SK-N-SH treated with all-trans-retinoic acid at 6 μM for 48 hours (cell line): ENCODE data around the gene IL4I1.

ENCODE experiments used
- ATAC-seq: fragments of 200-7000 bp; cut with Tn5 transposase; 3 replicates; pipeline ENCODE4 v1.9.1; 2020; ENCODE audit warnings: mild to moderate bottlenecking, moderate library complexity
- ARNTL ChIP-seq: fragments of 450-650 bp; formaldehyde crosslinking; IDR thresholded peaks from 2 replicates; pipeline ENCODE4 v1.5.0; 2020; ENCODE audit warnings: low read depth, mild to moderate bottlenecking, moderate library complexity, borderline replicate concordance
- BACH2 ChIP-seq: fragments of 250-450 bp; sonication (Bioruptor Pico); IDR thresholded peaks from 2 replicates; pipeline ENCODE4 v1.9.0; 2021; ENCODE audit warnings: mild to moderate bottlenecking, borderline replicate concordance
- CREB5 ChIP-seq: fragments of 250-450 bp; sonication (Bioruptor Pico); IDR thresholded peaks from 2 replicates; pipeline ENCODE4 v1.5.1; 2020; ENCODE audit warnings: low read depth, mild to moderate bottlenecking, moderate library complexity
- CSDC2 ChIP-seq: fragments of 250-450 bp; sonication (Bioruptor Pico); IDR thresholded peaks from 2 replicates; pipeline ENCODE4 v1.5.0; 2020; ENCODE audit warnings: mild to moderate bottlenecking, moderate library complexity
- ESRRG ChIP-seq: fragments of 250-450 bp; sonication (Bioruptor Pico); IDR thresholded peaks from 2 replicates; pipeline ENCODE4 v1.6.1; 2021; ENCODE audit warnings: mild to moderate bottlenecking
- ISL1 ChIP-seq: fragments of 250-450 bp; sonication (Bioruptor Pico); IDR thresholded peaks from 2 replicates; pipeline ENCODE4 v2.1.2; 2022; ENCODE audit warnings: mild to moderate bottlenecking, moderate library complexity
- OSR1 ChIP-seq: fragments of 250-450 bp; sonication (Bioruptor Pico); IDR thresholded peaks from 2 replicates; pipeline ENCODE4 v1.8.0; 2022; ENCODE audit warnings: moderate library complexity, mild to moderate bottlenecking, inconsistent platforms
- PATZ1 ChIP-seq: fragments of 250-450 bp; sonication (Bioruptor Pico); IDR thresholded peaks from 2 replicates; pipeline ENCODE4 v1.8.0; 2020; ENCODE audit warnings: mild to moderate bottlenecking, moderate library complexity, borderline replicate concordance
- POU6F1 ChIP-seq: fragments of 250-450 bp; sonication (Bioruptor Pico); IDR thresholded peaks from 2 replicates; pipeline ENCODE4 v1.8.0; 2021; ENCODE audit warnings: low read depth, mild to moderate bottlenecking, moderate library complexity, borderline replicate concordance
- PPARA ChIP-seq: fragments of 250-450 bp; sonication (Bioruptor Pico); IDR thresholded peaks from 2 replicates; pipeline ENCODE4 v1.5.0; 2020; ENCODE audit warnings: mild to moderate bottlenecking, borderline replicate concordance
- SNAI2 ChIP-seq: fragments of 250-450 bp; sonication (Bioruptor Pico); IDR thresholded peaks from 2 replicates; pipeline ENCODE4 v1.5.0; 2020; ENCODE audit warnings: mild to moderate bottlenecking, moderate library complexity
- TCF4 ChIP-seq: fragments of 250-450 bp; sonication (Bioruptor Pico); IDR thresholded peaks from 2 replicates; pipeline ENCODE4 v1.8.0; 2021; ENCODE audit warnings: mild to moderate bottlenecking, moderate library complexity, borderline replicate concordance
- TOX ChIP-seq: fragments of 250-450 bp; sonication (Bioruptor Pico); IDR thresholded peaks from 2 replicates; pipeline ENCODE4 v1.8.0; 2021; ENCODE audit warnings: mild to moderate bottlenecking, moderate library complexity, borderline replicate concordance
- ZC3H10 ChIP-seq: fragments of 250-450 bp; sonication (Bioruptor Pico); IDR thresholded peaks from 2 replicates; pipeline ENCODE4 v1.5.1; 2021; ENCODE audit warnings: mild to moderate bottlenecking, moderate library complexity
- ZFP3 ChIP-seq: fragments of 250-450 bp; sonication (Bioruptor Pico); IDR thresholded peaks from 2 replicates; pipeline ENCODE4 v1.5.0; 2020; ENCODE audit warnings: mild to moderate bottlenecking, moderate library complexity
- ZFP30 ChIP-seq: fragments of 450-650 bp; formaldehyde crosslinking; IDR thresholded peaks from 2 replicates; pipeline ENCODE4 v1.5.0; 2022; ENCODE audit warnings: mild to moderate bottlenecking, moderate library complexity
- ZNF565 ChIP-seq: fragments of 450-650 bp; formaldehyde crosslinking; conservative IDR thresholded peaks from 2 replicates; pipeline ENCODE4 v1.5.0; 2020; ENCODE audit warnings: low read depth, mild to moderate bottlenecking, moderate library complexity
- ZNF8 ChIP-seq: fragments of 450-650 bp; formaldehyde crosslinking; IDR thresholded peaks from 2 replicates; pipeline ENCODE4 v1.5.0; 2020; ENCODE audit warnings: mild to moderate bottlenecking, moderate library complexity
- TF ChIP-seq, protein P1 (sequence below): fragments of 250-450 bp; sonication (Bioruptor Pico); IDR thresholded peaks from 2 replicates; pipeline ENCODE4 v1.5.0; 2020; ENCODE audit warnings: mild to moderate bottlenecking, moderate library complexity
- TF ChIP-seq, protein P2 (sequence below): fragments of 250-450 bp; sonication (Bioruptor Pico); IDR thresholded peaks from 2 replicates; pipeline ENCODE4 v1.5.1; 2021; ENCODE audit warnings: mild to moderate bottlenecking, moderate library complexity

IL4I1 gene

DNA sequence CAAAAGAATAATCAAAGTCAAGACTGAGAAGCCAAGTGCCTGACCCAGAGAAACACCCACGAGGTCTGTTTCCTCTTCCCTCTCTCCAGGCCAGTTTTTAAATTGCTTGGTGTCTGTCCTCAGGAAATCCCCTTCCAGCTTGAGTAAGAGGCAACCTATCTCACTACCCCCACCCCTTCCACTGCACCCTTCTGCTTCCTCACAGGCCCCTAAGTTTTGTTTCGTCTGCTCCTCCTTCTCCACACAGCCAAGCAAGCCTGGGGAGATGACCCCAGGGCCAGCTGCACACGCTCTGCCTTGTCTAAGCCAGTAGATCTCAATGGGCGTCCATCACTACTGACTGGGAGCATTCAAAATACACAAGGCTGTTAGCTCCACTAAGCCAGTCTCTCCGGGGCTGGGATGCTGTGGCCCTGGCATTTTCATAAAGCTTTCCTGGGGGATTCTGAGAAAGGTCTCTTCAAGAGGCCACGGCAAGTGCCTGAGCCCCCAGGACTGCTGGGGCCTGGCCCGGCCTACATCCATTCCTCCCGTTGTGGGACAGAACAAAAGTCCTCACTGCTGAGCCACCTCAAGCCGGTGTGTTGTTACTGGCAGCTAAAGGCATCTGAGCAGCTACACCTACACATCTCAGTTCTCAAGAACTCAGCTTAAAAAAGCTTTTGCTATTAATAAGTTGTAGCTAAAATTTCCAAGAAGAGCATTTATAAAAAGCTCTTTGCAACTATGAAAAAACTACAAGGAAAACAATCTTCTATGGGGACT, 14.9 kb upstream of the IL4I1 start (continued):
- TF ChIP-seq PATZ1 (CRISPR knock-in tag): no peak
- TF ChIP-seq, protein P1, sequence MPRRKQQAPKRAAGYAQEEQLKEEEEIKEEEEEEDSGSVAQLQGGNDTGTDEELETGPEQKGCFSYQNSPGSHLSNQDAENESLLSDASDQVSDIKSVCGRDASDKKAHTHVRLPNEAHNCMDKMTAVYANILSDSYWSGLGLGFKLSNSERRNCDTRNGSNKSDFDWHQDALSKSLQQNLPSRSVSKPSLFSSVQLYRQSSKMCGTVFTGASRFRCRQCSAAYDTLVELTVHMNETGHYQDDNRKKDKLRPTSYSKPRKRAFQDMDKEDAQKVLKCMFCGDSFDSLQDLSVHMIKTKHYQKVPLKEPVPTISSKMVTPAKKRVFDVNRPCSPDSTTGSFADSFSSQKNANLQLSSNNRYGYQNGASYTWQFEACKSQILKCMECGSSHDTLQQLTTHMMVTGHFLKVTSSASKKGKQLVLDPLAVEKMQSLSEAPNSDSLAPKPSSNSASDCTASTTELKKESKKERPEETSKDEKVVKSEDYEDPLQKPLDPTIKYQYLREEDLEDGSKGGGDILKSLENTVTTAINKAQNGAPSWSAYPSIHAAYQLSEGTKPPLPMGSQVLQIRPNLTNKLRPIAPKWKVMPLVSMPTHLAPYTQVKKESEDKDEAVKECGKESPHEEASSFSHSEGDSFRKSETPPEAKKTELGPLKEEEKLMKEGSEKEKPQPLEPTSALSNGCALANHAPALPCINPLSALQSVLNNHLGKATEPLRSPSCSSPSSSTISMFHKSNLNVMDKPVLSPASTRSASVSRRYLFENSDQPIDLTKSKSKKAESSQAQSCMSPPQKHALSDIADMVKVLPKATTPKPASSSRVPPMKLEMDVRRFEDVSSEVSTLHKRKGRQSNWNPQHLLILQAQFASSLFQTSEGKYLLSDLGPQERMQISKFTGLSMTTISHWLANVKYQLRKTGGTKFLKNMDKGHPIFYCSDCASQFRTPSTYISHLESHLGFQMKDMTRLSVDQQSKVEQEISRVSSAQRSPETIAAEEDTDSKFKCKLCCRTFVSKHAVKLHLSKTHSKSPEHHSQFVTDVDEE: no peak
- no peak for TF ChIP-seq ISL1 (CRISPR knock-in tag)
- TF ChIP-seq, all 23 proteins: peak for 0

GRCh38 chr19:49910179-49910578, 13.5 kb upstream of the IL4I1 start:
- TF ChIP-seq PATZ1 (CRISPR knock-in tag) (no peak), OSR1 (CRISPR knock-in tag) (no peak), ARNTL (CRISPR knock-in tag) (no peak), ESRRG (no peak), CREB5 (CRISPR knock-in tag) (no peak), BACH2 (CRISPR knock-in tag) (no peak), CSDC2 (no peak), ZNF565 (CRISPR knock-in tag) (no peak), POU6F1 (no peak), PPARA (CRISPR knock-in tag) (no peak), ZNF8 (CRISPR knock-in tag) (no peak), TCF4 (CRISPR knock-in tag) (no peak), ZC3H10 (CRISPR knock-in tag) (no peak), SNAI2 (no peak), TOX (CRISPR knock-in tag) (no peak), ISL1 (CRISPR knock-in tag) (no peak), ZFP3 (CRISPR knock-in tag) (no peak), ZFP30 (CRISPR knock-in tag) (no peak)
- TF ChIP-seq, protein P1: no peak
- TF ChIP-seq, protein P2, sequence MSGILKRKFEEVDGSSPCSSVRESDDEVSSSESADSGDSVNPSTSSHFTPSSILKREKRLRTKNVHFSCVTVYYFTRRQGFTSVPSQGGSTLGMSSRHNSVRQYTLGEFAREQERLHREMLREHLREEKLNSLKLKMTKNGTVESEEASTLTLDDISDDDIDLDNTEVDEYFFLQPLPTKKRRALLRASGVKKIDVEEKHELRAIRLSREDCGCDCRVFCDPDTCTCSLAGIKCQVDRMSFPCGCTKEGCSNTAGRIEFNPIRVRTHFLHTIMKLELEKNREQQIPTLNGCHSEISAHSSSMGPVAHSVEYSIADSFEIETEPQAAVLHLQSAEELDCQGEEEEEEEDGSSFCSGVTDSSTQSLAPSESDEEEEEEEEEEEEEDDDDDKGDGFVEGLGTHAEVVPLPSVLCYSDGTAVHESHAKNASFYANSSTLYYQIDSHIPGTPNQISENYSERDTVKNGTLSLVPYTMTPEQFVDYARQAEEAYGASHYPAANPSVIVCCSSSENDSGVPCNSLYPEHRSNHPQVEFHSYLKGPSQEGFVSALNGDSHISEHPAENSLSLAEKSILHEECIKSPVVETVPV (CRISPR knock-in tag): no peak

More at GRCh38 chr19:49910179-49910578, 13.5 kb upstream of the IL4I1 start:
- ATAC-seq: no peak
